GM23338 (cell line): Measurements from ENCODE around the gene C2orf78. TPM values are rescaled to one million over a fixed set of nuclear protein-coding genes. Genes with fewer than 3 reads are reported as not detected.

Source experiments
- ATAC-seq: fragments of 200-7000 bp; cut with Tn5 transposase; 3 replicates; pipeline ENCODE4 v1.9.1; 2020
- DNase-seq: peaks from one replicate; pipeline ENCODE4 v3.0.0-alpha.2; 2015; ENCODE audit warnings: low spot score
- H2AFZ ChIP-seq: fragments of 200-600 bp; sonication (generic); 2 replicates; pipeline ENCODE4 v1.8.0; 2016; ENCODE audit warnings: antibody characterized with exemption, mild to moderate bottlenecking, moderate library complexity
- H3F3A ChIP-seq: fragments of 200-600 bp; sonication (generic); replicated peaks from 2 replicates; pipeline ENCODE4 v1.8.0; 2017; ENCODE audit warnings: antibody characterized with exemption, mixed run types, low read depth
- H3K27ac ChIP-seq: fragments of 200-600 bp; sonication (generic); 2 replicates; pipeline ENCODE4 v1.6.1; 2016; ENCODE audit warnings: low read depth
- H3K27me3 ChIP-seq: fragments of 200-600 bp; sonication (generic); 2 replicates; pipeline ENCODE4 v1.8.0; 2016; ENCODE audit warnings: mild to moderate bottlenecking, mixed run types, moderate library complexity; ENCODE audit not compliant: insufficient read depth
- H3K36me3 ChIP-seq: fragments of 200-600 bp; sonication (generic); 2 replicates; pipeline ENCODE4 v1.8.0; 2016; ENCODE audit warnings: mild to moderate bottlenecking; ENCODE audit not compliant: insufficient read depth
- H3K4me1 ChIP-seq: fragments of 200-600 bp; sonication (generic); 2 replicates; pipeline ENCODE4 v1.8.0; 2016; ENCODE audit warnings: mild to moderate bottlenecking, moderate library complexity; ENCODE audit not compliant: insufficient read depth
- H3K4me2 ChIP-seq: fragments of 200-600 bp; sonication (generic); 2 replicates; pipeline ENCODE4 v1.7.1; 2017; ENCODE audit warnings: mixed run types
- H3K4me3 ChIP-seq: fragments of 200-600 bp; sonication (generic); 2 replicates; pipeline ENCODE4 v1.6.1; 2016; ENCODE audit warnings: mixed run types
- H3K79me2 ChIP-seq: fragments of 200-600 bp; sonication (generic); replicated peaks from 2 replicates; pipeline ENCODE4 v1.8.0; 2017; ENCODE audit warnings: mild to moderate bottlenecking; ENCODE audit not compliant: insufficient read depth
- H3K9me2 ChIP-seq: fragments of 200-600 bp; sonication (generic); 2 replicates; pipeline ENCODE4 v1.8.0; 2017; ENCODE audit not compliant: insufficient read depth
- H4K20me1 ChIP-seq: fragments of 200-600 bp; sonication (generic); replicated peaks from 2 replicates; pipeline ENCODE4 v1.8.0; 2017; ENCODE audit warnings: mild to moderate bottlenecking; ENCODE audit not compliant: insufficient read depth
- H3K27ac Mint-ChIP-seq: 2 replicates; pipeline ENCODE4 v1.8.0; 2020; ENCODE audit warnings: inconsistent platforms, mild to moderate bottlenecking, moderate library complexity, mixed read lengths
- H3K27me3 Mint-ChIP-seq: 3 replicates; pipeline ENCODE4 v1.8.0; 2022; ENCODE audit warnings: low read depth, mild to moderate bottlenecking, moderate library complexity, mixed read lengths, inconsistent platforms; ENCODE audit not compliant: insufficient read depth, poor library complexity
- H3K36me3 Mint-ChIP-seq: 3 replicates; pipeline ENCODE4 v1.8.0; 2021; ENCODE audit warnings: low read depth, mild to moderate bottlenecking, inconsistent platforms, moderate library complexity, mixed read lengths
- H3K4me1 Mint-ChIP-seq: 3 replicates; pipeline ENCODE4 v1.8.0; 2020; ENCODE audit warnings: mild to moderate bottlenecking, inconsistent platforms, mixed read lengths
- H3K4me3 Mint-ChIP-seq: 3 replicates; pipeline ENCODE4 v1.8.0; 2021; ENCODE audit warnings: moderate library complexity, mild to moderate bottlenecking, inconsistent platforms, mixed read lengths
- H3K9me3 Mint-ChIP-seq: 3 replicates; pipeline ENCODE4 v1.8.0; 2020; ENCODE audit warnings: moderate library complexity, mild to moderate bottlenecking, inconsistent platforms, mixed read lengths
- CREB1 ChIP-seq: fragments of 250-450 bp; sonication (Bioruptor Pico); IDR thresholded peaks from 2 replicates; pipeline ENCODE4 v1.5.0; 2020; ENCODE audit warnings: low read depth, mild to moderate bottlenecking, moderate library complexity
- CTCF ChIP-seq, 2 experiments: fragments of 200-600 bp in 1 of 2; sonication (generic) in 1 of 2; conservative IDR thresholded peaks; 2 replicates each; pipeline versions ENCODE4 v1.5.1 to v1.6.1; 2016 to 2017; ENCODE audit warnings: antibody characterized with exemption in 2 of 2, low read depth in 2 of 2, mild to moderate bottlenecking in 2 of 2, moderate library complexity in 1 of 2
- ETS1 ChIP-seq: IDR thresholded peaks from 2 replicates; pipeline ENCODE4 v1.6.1; 2016; ENCODE audit warnings: antibody characterized with exemption
- EZH2 ChIP-seq: fragments of 200-600 bp; sonication (generic); IDR thresholded peaks from one replicate; pipeline ENCODE4 v1.8.0; 2017; ENCODE audit warnings: antibody characterized with exemption, mild to moderate bottlenecking, low read depth; ENCODE audit not compliant: unreplicated experiment
- EZH2phosphoT487 ChIP-seq: fragments of 200-600 bp; sonication (generic); IDR thresholded peaks from one replicate; pipeline ENCODE4 v1.8.1; 2018; ENCODE audit warnings: antibody characterized with exemption; ENCODE audit not compliant: unreplicated experiment
- JUNB ChIP-seq: IDR thresholded peaks from one replicate; pipeline ENCODE4 v1.6.1; 2016; ENCODE audit warnings: antibody characterized with exemption; ENCODE audit not compliant: unreplicated experiment
- NANOG ChIP-seq: IDR thresholded peaks from 2 replicates; pipeline ENCODE4 v1.6.1; 2016; ENCODE audit warnings: antibody characterized with exemption, borderline replicate concordance
- POLR2AphosphoS5 ChIP-seq: IDR thresholded peaks from 2 replicates; pipeline ENCODE4 v1.6.1; 2016; ENCODE audit warnings: antibody characterized with exemption, low read depth
- REST ChIP-seq: IDR thresholded peaks from one replicate; pipeline ENCODE4 v1.6.1; 2018; ENCODE audit warnings: antibody characterized with exemption; ENCODE audit not compliant: unreplicated experiment
- STAT1 ChIP-seq: IDR thresholded peaks from one replicate; pipeline ENCODE4 v1.6.1; 2016; ENCODE audit warnings: antibody characterized with exemption; ENCODE audit not compliant: unreplicated experiment
- ZNF114 ChIP-seq: fragments of 250-450 bp; sonication (Bioruptor Pico); IDR thresholded peaks from 2 replicates; pipeline ENCODE4 v1.5.0; 2020; ENCODE audit warnings: mild to moderate bottlenecking, moderate library complexity
- ZNF331 ChIP-seq: fragments of 250-450 bp; sonication (Bioruptor Pico); IDR thresholded peaks from 2 replicates; pipeline ENCODE4 v1.5.0; 2020; ENCODE audit warnings: low read depth, mild to moderate bottlenecking, moderate library complexity
- ZNF462 ChIP-seq: fragments of 250-450 bp; sonication (Bioruptor Pico); IDR thresholded peaks from 2 replicates; pipeline ENCODE4 v1.5.0; 2020; ENCODE audit warnings: mild to moderate bottlenecking, moderate library complexity
- polyA plus RNA-seq: library from polyadenylated mRNA; unstranded; fragments of >200 nt; fragmentation: Nextera tagmentation; extraction: Ambion mirVana; gene quantifications from 2 replicates; pipeline ENCODE4 v1.2.1, GENCODE V29; 2016
- total RNA-seq: library from RNA; depleted of rRNA; stranded (reverse); fragments of >200 nt; shearing (Covaris generic); gene quantifications from 2 replicates; pipeline ENCODE4 v1.2.3, GENCODE V29; 2014

C2orf78 gene
- total and polyA plus RNA-seq, 2 experiments from 2014 or later = 0.14 to 0.18 TPM

- H3K4me1 Mint-ChIP-seq = peaks cover 16% of the 10 kb centered on the region
- Histone ChIP-seq H2AFZ (peak overlapping the region; percentile 20; the same call in 1 of the 2 replicates), H3K36me3 (no peaks in the 10 kb centered on the region), H3K27ac (no peak overlapping the region), H3F3A (no peaks in the 10 kb centered on the region), H3K27me3 (no peaks in the 10 kb centered on the region), H3K4me2 (no peak overlapping the region), H3K9me2 (no peaks in the 10 kb centered on the region), H3K4me3 (no peak overlapping the region), H4K20me1 (no peaks in the 10 kb centered on the region), H3K79me2 (no peaks in the 10 kb centered on the region), H3K4me1 (peaks cover 10% of the 10 kb centered on the region; the same call in 1 of the 2 replicates)
- no peak overlapping the region for H3K4me3 Mint-ChIP-seq
- H3K9me3 Mint-ChIP-seq = no peaks in the 10 kb centered on the region
- DNase-seq = no peak
- TF ChIP-seq ZNF462 (CRISPR knock-in tag) = no peak
- TF ChIP-seq REST = no peak
- no peak for TF ChIP-seq STAT1
- no peak for TF ChIP-seq ZNF114 (CRISPR knock-in tag)
- TF ChIP-seq EZH2phosphoT487 = no peak
- no peak for TF ChIP-seq JUNB
- no peak for TF ChIP-seq CREB1
- no peak for TF ChIP-seq ETS1
- TF ChIP-seq POLR2AphosphoS5 = no peak
- no peak for TF ChIP-seq NANOG
- no peak for TF ChIP-seq EZH2
- TF ChIP-seq CTCF (conservative IDR thresholded peaks at IDR 0.05; ENCODE audit: low read depth in 2 of 2) = no peak
- no peak for TF ChIP-seq ZNF331 (CRISPR knock-in tag)
- no peak overlapping the region; the same call in 1 of the 2 replicates for H3K27ac Mint-ChIP-seq
- H3K27me3 Mint-ChIP-seq = peaks cover 7% of the 10 kb centered on the region
- H3K36me3 Mint-ChIP-seq = no peaks in the 10 kb centered on the region
- ATAC-seq = no peak
Observed at GRCh38 chr2:73823416-73823815, 39.4 kb downstream of the C2orf78 start.
